ENCODE results near the gene EID1. TPM values are rescaled to one million over a fixed set of nuclear protein-coding genes. Genes with fewer than 3 reads are reported as not detected.

Gene EID1
- total and polyA plus RNA-seq, 4 donors = 45.7 to 70.6 (median 61.1) TPM

DNA sequence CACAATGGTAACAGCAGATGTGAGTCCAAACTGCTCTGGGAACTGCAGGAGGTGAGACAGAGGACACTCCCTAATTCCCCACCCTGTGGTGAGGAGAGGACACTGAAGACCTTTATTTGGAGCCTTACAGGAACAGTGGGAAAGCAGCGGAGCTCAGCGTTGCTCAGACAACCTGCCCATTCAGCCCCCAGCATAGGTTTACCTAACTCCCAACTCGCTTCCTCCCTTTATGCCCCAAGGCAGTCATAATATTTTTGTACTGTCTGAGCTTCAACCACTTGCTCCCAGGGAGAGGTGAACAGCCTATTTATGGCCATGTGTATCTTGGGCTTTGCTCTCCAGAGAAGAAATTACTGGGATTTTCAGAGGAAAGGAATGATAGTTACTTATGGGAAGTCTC lies 51.7 kb downstream of the EID1 start:
- TF ChIP-seq EGR1 (IDR thresholded peaks at IDR 0.05; ENCODE audit: low read depth in 2 of 2) (no peak), RXRA (IDR thresholded peaks at IDR 0.05) (no peak), HNF4G (IDR thresholded peaks at IDR 0.05) (no peak), TAF1 (conservative IDR thresholded peaks at IDR 0.05) (no peak), YY1 (IDR thresholded peaks at IDR 0.05) (no peak), HNF4A (conservative IDR thresholded peaks at IDR 0.05) (no peak), ZBTB33 (IDR thresholded peaks at IDR 0.05) (no peak)
- Histone ChIP-seq H3K4me1 (ENCODE audit: control insufficient read depth in 4 of 4, insufficient read depth in 4 of 4, low read length in 3 of 4) (no peaks in the 10 kb centered on the region), H3K27me3 (ENCODE audit: control insufficient read depth in 4 of 4, insufficient read depth in 4 of 4, low read length in 3 of 4) (no peaks in the 10 kb centered on the region), H3K36me3 (ENCODE audit: control insufficient read depth in 4 of 4, insufficient read depth in 3 of 4, low read depth in 1 of 4, low read length in 3 of 4) (no peaks in the 10 kb centered on the region), H3K27ac (ENCODE audit: low read depth in 1 of 2, low read length in 2 of 2) (no peak overlapping the region), H3K4me3 (ENCODE audit: low read depth in 1 of 3, low read length in 3 of 3) (no peak overlapping the region), H3K9me3 (ENCODE audit: control insufficient read depth in 4 of 4, low read length in 3 of 4) (no peaks in the 10 kb centered on the region), H3K9ac (ENCODE audit: low read depth in 1 of 2, low read length in 2 of 2) (no peak overlapping the region)
- 79% methylated on average over 3 of the region's 3 CpGs for WGBS
- no peak for DNase-seq (ENCODE audit: low spot score)

Other genes starting within 250 kb of the EID1 start
- 10 to 100 TPM; 19.9 to 20.1 TPM for gene FBN1, start 232.4 kb upstream of the EID1 start, total RNA-seq
- gene FBN1, start 232.4 kb upstream of the EID1 start, polyA plus RNA-seq = 1 to 10 TPM; 1.3 to 4.9 TPM
- 1 to 10 TPM; 3.8 to 9.7 TPM for gene CEP152, start 67.1 kb upstream of the EID1 start, total RNA-seq
- gene CEP152, start 67.1 kb upstream of the EID1 start, polyA plus RNA-seq = 1 to 10 TPM in 1 of 2 donors, under 1 TPM in 1; 0.30 to 3.3 TPM
- under 1 TPM; under 0.01 to 0.19 TPM for gene SHC4, start 85.8 kb downstream of the EID1 start, total RNA-seq
- gene SHC4, start 85.8 kb downstream of the EID1 start, polyA plus RNA-seq = under 1 TPM; 0.03 to 0.07 TPM
- gene SECISBP2L, start 168.3 kb downstream of the EID1 start, total RNA-seq = 10 to 100 TPM; 14.8 to 15.7 TPM
- gene SECISBP2L, start 168.3 kb downstream of the EID1 start, polyA plus RNA-seq = 10 to 100 TPM in 1 of 2 donors, 1 to 10 TPM in 1; 5.7 to 13.8 TPM